ENCODE data around the gene ZNF275. TPM values are rescaled to one million over a fixed set of nuclear protein-coding genes. Genes with fewer than 3 reads are reported as not detected.

The ZNF275 gene
- total and polyA plus RNA-seq, 4 experiments from 2014 or later = 2.0 to 16.1 (median 10.3) TPM

- Histone ChIP-seq H3K9me3 (ENCODE audit: control insufficient read depth in 1 of 2, low read length in 2 of 2) (no peaks in the 10 kb centered on the region), H3K27me3 (ENCODE audit: insufficient read depth, low read length) (no peaks in the 10 kb centered on the region), H3K27ac (ENCODE audit: low read depth, low read length) (no peak overlapping the region), H3K4me3 (ENCODE audit: low read length in 2 of 2) (no peak overlapping the region), H3K4me1 (ENCODE audit: insufficient read depth, low read length) (no peaks in the 10 kb centered on the region), H3K36me3 (ENCODE audit: insufficient read depth, low read length) (no peaks in the 10 kb centered on the region)
- Mint-ChIP-seq H3K27me3 (peaks cover 6 to 8% of the 10 kb centered on the region in 2 donors), H3K36me3 (no peaks in the 10 kb centered on the region), H3K27ac (no peak overlapping the region), H3K4me1 (no peaks in the 10 kb centered on the region), H3K4me3 (no peak overlapping the region), H3K9me3 (no peaks in the 10 kb centered on the region)
- intact Hi-C loops (cut with micrococcal nuclease) = no loop called here
- CTCF ChIA-PET (ENCODE audit: partially characterized antibody) = no interaction called here
- POLR2A ChIA-PET (ENCODE audit: partially characterized antibody) = no interaction called here
- DNase-seq = no peak
Observed at GRCh38 chrX:153302796-153303195, 31.2 kb upstream of the ZNF275 start.

DNA sequence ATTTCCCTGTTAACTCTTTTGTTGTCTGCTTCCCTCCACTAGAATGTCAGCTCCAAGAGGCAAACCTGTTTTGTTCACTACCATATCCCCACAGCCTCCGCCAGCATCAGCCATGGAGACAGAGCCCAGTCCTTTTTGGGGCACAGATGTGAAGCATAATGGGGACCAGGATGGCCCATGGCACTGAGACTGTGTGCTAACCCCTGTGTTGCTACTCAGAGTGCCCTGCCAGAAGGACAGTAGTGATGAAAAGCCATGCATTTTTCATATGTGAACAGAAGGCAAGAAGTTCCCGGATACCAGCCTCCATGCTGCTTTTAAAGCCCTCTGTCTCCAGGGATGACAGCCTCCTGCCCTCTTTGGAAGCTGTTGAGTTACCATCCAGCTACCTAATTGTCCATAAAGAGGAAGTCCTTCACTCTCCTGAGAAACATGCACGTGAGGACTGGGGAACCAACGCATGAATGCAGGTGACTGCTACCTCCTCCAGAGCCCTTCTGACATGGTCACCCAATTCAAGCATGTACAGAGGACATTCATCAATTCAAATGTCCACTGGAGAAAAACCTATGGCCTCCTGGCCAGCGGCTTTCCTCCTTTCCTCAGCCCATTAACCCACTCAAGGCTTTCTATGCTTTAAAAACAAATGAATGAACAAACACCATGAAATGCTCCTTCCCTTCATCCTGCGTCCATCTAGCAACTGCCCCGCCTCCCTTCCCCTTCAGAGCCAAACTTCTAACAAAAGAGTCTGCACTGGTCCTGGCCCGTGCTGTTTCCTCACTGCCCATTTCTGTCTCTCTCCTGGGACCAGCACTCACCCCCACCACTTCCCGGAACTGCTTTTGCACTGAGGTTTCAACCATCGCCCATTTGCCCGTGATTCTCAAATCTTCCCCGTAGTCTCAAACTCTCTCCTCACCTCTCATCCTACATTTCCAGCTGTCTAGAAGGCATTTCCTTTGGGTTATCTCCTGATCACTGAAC lies 30.4 kb upstream of the ZNF275 start:
- Mint-ChIP-seq H3K4me3 (no peak overlapping the region), H3K27ac (no peak overlapping the region), H3K36me3 (no peaks in the 10 kb centered on the region), H3K27me3 (peaks cover 6 to 8% of the 10 kb centered on the region in 2 donors), H3K9me3 (no peaks in the 10 kb centered on the region), H3K4me1 (no peaks in the 10 kb centered on the region)
- Histone ChIP-seq H3K27ac (ENCODE audit: low read depth, low read length) (no peak overlapping the region), H3K4me1 (ENCODE audit: insufficient read depth, low read length) (no peaks in the 10 kb centered on the region), H3K36me3 (ENCODE audit: insufficient read depth, low read length) (no peaks in the 10 kb centered on the region), H3K9me3 (ENCODE audit: control insufficient read depth in 1 of 2, low read length in 2 of 2) (no peaks in the 10 kb centered on the region), H3K27me3 (ENCODE audit: insufficient read depth, low read length) (no peaks in the 10 kb centered on the region), H3K4me3 (ENCODE audit: low read length in 2 of 2) (no peak overlapping the region)
- POLR2A ChIA-PET (ENCODE audit: partially characterized antibody) = no interaction called here
- intact Hi-C loops (cut with micrococcal nuclease) = no loop called here
- CTCF ChIA-PET (ENCODE audit: partially characterized antibody) = no interaction called here
- no peak for DNase-seq

DNA sequence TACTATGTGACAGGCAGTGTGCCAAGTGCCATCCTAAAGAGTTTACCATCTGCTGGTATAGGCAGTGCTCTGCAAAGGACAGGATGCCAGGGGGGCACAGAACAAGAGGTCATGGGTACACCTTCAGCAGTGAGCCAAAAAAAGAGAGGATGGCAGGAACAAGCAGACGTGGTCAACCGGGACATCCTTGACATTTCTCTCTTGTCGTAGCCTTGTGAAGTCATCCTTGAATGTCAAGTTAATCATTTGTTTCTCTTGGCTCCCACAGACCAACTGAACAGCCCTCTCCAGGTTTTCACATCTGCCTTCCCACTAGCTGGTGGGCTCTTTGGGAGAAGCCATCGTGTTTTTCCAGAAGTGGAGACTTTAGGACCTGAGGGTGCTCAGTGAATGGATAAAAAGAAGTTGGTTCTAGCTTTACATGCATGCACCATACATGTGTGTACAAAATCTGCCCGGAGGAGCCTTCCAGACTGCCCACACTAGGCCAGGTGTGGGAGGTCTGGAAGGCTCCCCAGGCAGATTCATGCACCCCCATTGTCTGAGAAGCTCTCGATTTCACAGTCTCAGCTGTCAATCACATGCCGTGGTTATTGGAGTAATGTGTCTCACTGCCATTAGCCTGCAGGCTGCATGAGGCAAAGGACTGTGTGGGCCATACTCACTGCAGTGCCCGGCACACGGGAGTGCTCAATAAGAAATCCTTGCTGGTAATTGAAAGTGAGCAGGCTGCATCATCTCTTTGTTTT lies 28.8 kb upstream of the ZNF275 start:
- Mint-ChIP-seq H3K4me3 (no peak overlapping the region), H3K4me1 (no peaks in the 10 kb centered on the region), H3K27ac (no peak overlapping the region), H3K36me3 (no peaks in the 10 kb centered on the region), H3K27me3 (peaks cover 6 to 8% of the 10 kb centered on the region in 2 donors), H3K9me3 (no peaks in the 10 kb centered on the region)
- POLR2A ChIA-PET (ENCODE audit: partially characterized antibody) = no interaction called here
- Histone ChIP-seq H3K36me3 (ENCODE audit: insufficient read depth, low read length) (no peaks in the 10 kb centered on the region), H3K9me3 (ENCODE audit: control insufficient read depth in 1 of 2, low read length in 2 of 2) (no peaks in the 10 kb centered on the region), H3K4me1 (ENCODE audit: insufficient read depth, low read length) (no peaks in the 10 kb centered on the region), H3K27me3 (ENCODE audit: insufficient read depth, low read length) (no peaks in the 10 kb centered on the region), H3K27ac (ENCODE audit: low read depth, low read length) (no peak overlapping the region), H3K4me3 (ENCODE audit: low read length in 2 of 2) (no peak overlapping the region)
- CTCF ChIA-PET (ENCODE audit: partially characterized antibody) = no interaction called here
- no peak for DNase-seq
- intact Hi-C loops (cut with micrococcal nuclease) = no loop called here

- H3K27ac ChIP-seq (ENCODE audit: low read depth, low read length) = no peak overlapping the region
- H3K4me3 ChIP-seq (ENCODE audit: low read length in 2 of 2) = no peak overlapping the region
- peaks cover 6 to 8% of the 10 kb centered on the region in 2 donors for H3K27me3 Mint-ChIP-seq
- intact Hi-C loops (cut with micrococcal nuclease) = no loop called here
- H3K27ac Mint-ChIP-seq = no peak overlapping the region
- H3K4me1 ChIP-seq (ENCODE audit: insufficient read depth, low read length) = no peaks in the 10 kb centered on the region
- POLR2A ChIA-PET (ENCODE audit: partially characterized antibody) = no interaction called here
- no peaks in the 10 kb centered on the region for H3K4me1 Mint-ChIP-seq
- no peaks in the 10 kb centered on the region for H3K36me3 Mint-ChIP-seq
- no peak for DNase-seq
- no peak overlapping the region for H3K4me3 Mint-ChIP-seq
- H3K9me3 ChIP-seq (ENCODE audit: control insufficient read depth in 1 of 2, low read length in 2 of 2) = no peaks in the 10 kb centered on the region
- CTCF ChIA-PET (ENCODE audit: partially characterized antibody) = no interaction called here
- H3K9me3 Mint-ChIP-seq = no peaks in the 10 kb centered on the region
- no peaks in the 10 kb centered on the region for H3K36me3 ChIP-seq (ENCODE audit: insufficient read depth, low read length)
- H3K27me3 ChIP-seq (ENCODE audit: insufficient read depth, low read length) = no peaks in the 10 kb centered on the region
Observed at GRCh38 chrX:153305972-153306371, 28.0 kb upstream of the ZNF275 start.

GRCh38 chrX:153306527-153307115 lies 27.3 kb upstream of the ZNF275 start:
- Histone ChIP-seq H3K27ac (ENCODE audit: low read depth, low read length) (no peak overlapping the region), H3K4me3 (ENCODE audit: low read length in 2 of 2) (no peak overlapping the region), H3K4me1 (ENCODE audit: insufficient read depth, low read length) (no peaks in the 10 kb centered on the region), H3K27me3 (ENCODE audit: insufficient read depth, low read length) (no peaks in the 10 kb centered on the region), H3K36me3 (ENCODE audit: insufficient read depth, low read length) (no peaks in the 10 kb centered on the region), H3K9me3 (ENCODE audit: control insufficient read depth in 1 of 2, low read length in 2 of 2) (no peaks in the 10 kb centered on the region)
- ChIA-PET POLR2A (ENCODE audit: partially characterized antibody) (no interaction called here), CTCF (ENCODE audit: partially characterized antibody) (no interaction called here)
- Mint-ChIP-seq H3K27ac (no peak overlapping the region), H3K27me3 (peaks cover 6 to 8% of the 10 kb centered on the region in 2 donors), H3K4me3 (no peak overlapping the region), H3K9me3 (no peaks in the 10 kb centered on the region), H3K36me3 (no peaks in the 10 kb centered on the region), H3K4me1 (no peaks in the 10 kb centered on the region)
- intact Hi-C loops (cut with micrococcal nuclease) = no loop called here
- no peak for DNase-seq

GRCh38 chrX:153307276-153308178 lies 26.4 kb upstream of the ZNF275 start:
- POLR2A ChIA-PET (ENCODE audit: partially characterized antibody) = no interaction called here
- Histone ChIP-seq H3K4me1 (ENCODE audit: insufficient read depth, low read length) (no peaks in the 10 kb centered on the region), H3K27me3 (ENCODE audit: insufficient read depth, low read length) (no peaks in the 10 kb centered on the region), H3K36me3 (ENCODE audit: insufficient read depth, low read length) (no peaks in the 10 kb centered on the region), H3K9me3 (ENCODE audit: control insufficient read depth in 1 of 2, low read length in 2 of 2) (no peaks in the 10 kb centered on the region), H3K27ac (ENCODE audit: low read depth, low read length) (no peak overlapping the region), H3K4me3 (ENCODE audit: low read length in 2 of 2) (no peak overlapping the region)
- DNase-seq = no peak
- Mint-ChIP-seq H3K27me3 (peaks cover 6 to 8% of the 10 kb centered on the region in 2 donors), H3K9me3 (no peaks in the 10 kb centered on the region), H3K4me3 (no peak overlapping the region), H3K27ac (no peak overlapping the region), H3K36me3 (no peaks in the 10 kb centered on the region), H3K4me1 (no peaks in the 10 kb centered on the region)
- intact Hi-C loops (cut with micrococcal nuclease) = no loop called here
- CTCF ChIA-PET (ENCODE audit: partially characterized antibody) = no interaction called here

All from CD4-positive, alpha-beta memory T cell (primary cell).